SK-N-SH (cell line): Measurements from ENCODE around the gene EMP3. TPM values are rescaled to one million over a fixed set of nuclear protein-coding genes. Genes with fewer than 3 reads are reported as not detected.

Experiments used
- CTCF ChIA-PET: fragments of 300-600, 350-600 bp; formaldehyde crosslinking; extraction: SDS; loops from one replicate; lab custom pipeline; 2021; lab: Yijun Ruan, JAX
- POLR2A ChIA-PET: fragments of 350-600 bp; sonication (Branson Sonifier 250); formaldehyde crosslinking; extraction: SDS; loops from one replicate; lab custom pipeline; 2020; ENCODE audit warnings: antibody characterized with exemption, inconsistent platforms; lab: Yijun Ruan, JAX
- DNase-seq: peaks from one replicate; pipeline ENCODE4 v3.0.0; 2012
- H2AFZ ChIP-seq: fragments of 200-600 bp; sonication (generic); 2 replicates; pipeline ENCODE4 v1.8.1; 2016; ENCODE audit warnings: antibody characterized with exemption, mild to moderate bottlenecking, low read depth
- H3F3A ChIP-seq: fragments of 200-600 bp; sonication (generic); replicated peaks from 2 replicates; pipeline ENCODE3; 2016; ENCODE audit warnings: antibody characterized with exemption, mild to moderate bottlenecking; ENCODE audit not compliant: insufficient read depth
- H3K27ac ChIP-seq, 2 experiments: fragments of 200-500 bp in 1 of 2; fragments of 200-600 bp in 1 of 2; sonication (Bioruptor generic) in 1 of 2; sonication (generic), shearing (Covaris generic) in 1 of 2; 2 replicates each; pipeline versions ENCODE4 v1.5.1 to v1.6.1; 2014 to 2016; ENCODE audit warnings: low read depth in 2 of 2, inconsistent platforms in 1 of 2, low read length in 1 of 2, mild to moderate bottlenecking in 1 of 2, mixed read lengths in 1 of 2
- H3K27me3 ChIP-seq: fragments of 200-600 bp; sonication (generic), shearing (Covaris generic); 2 replicates; pipeline ENCODE4 v1.6.1; 2016; ENCODE audit warnings: mixed run types; ENCODE audit not compliant: insufficient read depth
- H3K36me3 ChIP-seq, 2 experiments: fragments of 200-500 bp in 1 of 2; fragments of 200-600 bp in 1 of 2; sonication (Bioruptor generic) in 1 of 2; sonication (generic) in 1 of 2; replicated peaks in 1 of 2; 2 replicates each; pipeline versions ENCODE3 to v1.5.1; 2014 to 2016; ENCODE audit warnings: low read length in 1 of 2, mild to moderate bottlenecking in 1 of 2; ENCODE audit not compliant: insufficient read depth in 2 of 2, control insufficient read depth in 1 of 2
- H3K4me1 ChIP-seq, 2 experiments: fragments of 200-500 bp in 1 of 2; fragments of 200-600 bp in 1 of 2; sonication (Bioruptor generic) in 1 of 2; sonication (generic), shearing (Covaris generic) in 1 of 2; 2 replicates each; pipeline versions ENCODE4 v1.5.1 to v1.6.1; 2014 to 2016; ENCODE audit warnings: low read depth in 1 of 2, low read length in 1 of 2, mixed run types in 1 of 2; ENCODE audit not compliant: insufficient read depth in 2 of 2, control insufficient read depth in 1 of 2
- H3K4me2 ChIP-seq: fragments of 200-600 bp; sonication (generic), shearing (Covaris generic); 2 replicates; pipeline ENCODE4 v1.6.1; 2017; ENCODE audit warnings: mixed run types
- H3K4me3 ChIP-seq, 2 experiments: fragments of 200-500 bp in 1 of 2; fragments of 200-600 bp in 1 of 2; sonication (Bioruptor generic) in 1 of 2; sonication (generic), shearing (Covaris generic) in 1 of 2; 2 replicates each; pipeline versions ENCODE4 v1.5.1 to v1.8.1; 2014 to 2016; ENCODE audit warnings: low read depth in 2 of 2, inconsistent platforms in 1 of 2, low read length in 1 of 2, mild to moderate bottlenecking in 1 of 2, mixed read lengths in 1 of 2, moderate library complexity in 1 of 2
- H3K79me2 ChIP-seq: fragments of 200-600 bp; sonication (generic); 2 replicates; pipeline ENCODE4 v1.8.1; 2017; ENCODE audit warnings: mild to moderate bottlenecking; ENCODE audit not compliant: insufficient read depth
- H3K9ac ChIP-seq: fragments of 200-600 bp; sonication (generic); 2 replicates; pipeline ENCODE4 v1.6.1; 2017; ENCODE audit warnings: mixed run types
- H3K9me2 ChIP-seq: fragments of 200-600 bp; sonication (generic); 2 replicates; pipeline ENCODE4 v1.6.1; 2017; ENCODE audit warnings: mixed run types
- H3K9me3 ChIP-seq: fragments of 200-600 bp; sonication (generic); 2 replicates; pipeline ENCODE4 v1.6.1; 2017; ENCODE audit warnings: mixed run types, mild to moderate bottlenecking, moderate library complexity
- H4K20me1 ChIP-seq: fragments of 200-600 bp; sonication (generic); 2 replicates; pipeline ENCODE4 v1.6.1; 2017; ENCODE audit warnings: mild to moderate bottlenecking, mixed run types; ENCODE audit not compliant: insufficient read depth
- FOSL2 ChIP-seq: IDR thresholded peaks from 2 replicates; pipeline ENCODE4 v1.4.0; 2012; ENCODE audit warnings: low read depth, mild to moderate bottlenecking, moderate library complexity, borderline replicate concordance
- FOXJ3 ChIP-seq: sonication (generic); formaldehyde crosslinking; IDR thresholded peaks from 2 replicates; pipeline ENCODE4 v1.5.1; 2020; ENCODE audit warnings: mild to moderate bottlenecking, missing genetic modification reagents
- FOXM1 ChIP-seq: IDR thresholded peaks from 2 replicates; pipeline ENCODE4 v1.4.0; 2012; ENCODE audit warnings: low read depth, mild to moderate bottlenecking
- GATA2 ChIP-seq: sonication (generic); formaldehyde crosslinking; IDR thresholded peaks from 2 replicates; pipeline ENCODE4 v1.5.0; 2020; ENCODE audit warnings: mild to moderate bottlenecking, missing genetic modification reagents
- JUND ChIP-seq: IDR thresholded peaks from 2 replicates; pipeline ENCODE4 v1.4.0; 2012
- MEF2A ChIP-seq: IDR thresholded peaks from 2 replicates; pipeline ENCODE4 v1.4.0; 2012; ENCODE audit warnings: low read depth, borderline replicate concordance
- MXI1 ChIP-seq: IDR thresholded peaks from 2 replicates; pipeline ENCODE4 v1.6.1; 2012; ENCODE audit warnings: mild to moderate bottlenecking, low read depth, low read length, improper control_type of control experiment
- RFX5 ChIP-seq: IDR thresholded peaks from 2 replicates; pipeline ENCODE4 v1.6.1; 2012; ENCODE audit warnings: mild to moderate bottlenecking, improper control_type of control experiment, low read length
- RXRA ChIP-seq: IDR thresholded peaks from 2 replicates; pipeline ENCODE4 v1.4.0; 2012; ENCODE audit warnings: low read depth, mild to moderate bottlenecking, borderline replicate concordance
- SIN3A ChIP-seq: IDR thresholded peaks from 2 replicates; pipeline ENCODE4 v1.6.1; 2012; ENCODE audit warnings: low read depth, mild to moderate bottlenecking, low read length, moderate library complexity, borderline replicate concordance
- SMC3 ChIP-seq: IDR thresholded peaks from 2 replicates; pipeline ENCODE4 v1.6.1; 2012; ENCODE audit warnings: low read depth, low read length, improper control_type of control experiment
- TEAD4 ChIP-seq: IDR thresholded peaks from 2 replicates; pipeline ENCODE4 v1.4.0; 2012; ENCODE audit warnings: mild to moderate bottlenecking, borderline replicate concordance; ENCODE audit not compliant: insufficient read depth
- USF1 ChIP-seq: IDR thresholded peaks from 2 replicates; pipeline ENCODE4 v1.4.0; 2012; ENCODE audit warnings: low read depth, borderline replicate concordance
- YY1 ChIP-seq: IDR thresholded peaks from 2 replicates; pipeline ENCODE4 v1.4.0; 2012; ENCODE audit warnings: low read depth, mild to moderate bottlenecking
- WGBS: methylation state at CpG from one replicate; pipeline ENCODE4 v1.1.6; 2017; ENCODE audit warnings: low lambda C conversion rate; 5-methylcytosine and 5-hydroxymethylcytosine counted together
- polyA plus RNA-seq, 3 experiments: library from polyadenylated mRNA; depleted of rRNA; stranded (reverse); fragments of >200 nt; gene quantifications; 2 replicates each; pipeline ENCODE4 v1.2.3, GENCODE V29; 2012
- TF ChIP-seq, protein P1 (sequence below): IDR thresholded peaks from 2 replicates; pipeline ENCODE4 v1.4.0; 2012; ENCODE audit warnings: low read depth, borderline replicate concordance
- TF ChIP-seq, protein P2 (sequence below): fragments of 150-350 bp; IDR thresholded peaks from 2 replicates; pipeline ENCODE4 v1.6.1; 2016; ENCODE audit warnings: mild to moderate bottlenecking, low read depth, low read length

The EMP3 gene
- polyA plus RNA-seq, 1 of the 3 experiments (the other 2 are of a cell fraction): 263 TPM

GRCh38 chr19:48310227-48310626 lies 15.1 kb upstream of the EMP3 start (continued):
- TF ChIP-seq, protein P1, sequence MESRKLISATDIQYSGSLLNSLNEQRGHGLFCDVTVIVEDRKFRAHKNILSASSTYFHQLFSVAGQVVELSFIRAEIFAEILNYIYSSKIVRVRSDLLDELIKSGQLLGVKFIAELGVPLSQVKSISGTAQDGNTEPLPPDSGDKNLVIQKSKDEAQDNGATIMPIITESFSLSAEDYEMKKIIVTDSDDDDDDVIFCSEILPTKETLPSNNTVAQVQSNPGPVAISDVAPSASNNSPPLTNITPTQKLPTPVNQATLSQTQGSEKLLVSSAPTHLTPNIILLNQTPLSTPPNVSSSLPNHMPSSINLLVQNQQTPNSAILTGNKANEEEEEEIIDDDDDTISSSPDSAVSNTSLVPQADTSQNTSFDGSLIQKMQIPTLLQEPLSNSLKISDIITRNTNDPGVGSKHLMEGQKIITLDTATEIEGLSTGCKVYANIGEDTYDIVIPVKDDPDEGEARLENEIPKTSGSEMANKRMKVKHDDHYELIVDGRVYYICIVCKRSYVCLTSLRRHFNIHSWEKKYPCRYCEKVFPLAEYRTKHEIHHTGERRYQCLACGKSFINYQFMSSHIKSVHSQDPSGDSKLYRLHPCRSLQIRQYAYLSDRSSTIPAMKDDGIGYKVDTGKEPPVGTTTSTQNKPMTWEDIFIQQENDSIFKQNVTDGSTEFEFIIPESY: no peak
- no peak for TF ChIP-seq JUND
- TF ChIP-seq SIN3A: no peak
- TF ChIP-seq MXI1: no peak
- TF ChIP-seq FOXM1: no peak
- no peak for TF ChIP-seq USF1
- no peak for TF ChIP-seq RXRA
- TF ChIP-seq SMC3: no peak
- TF ChIP-seq, protein P2, sequence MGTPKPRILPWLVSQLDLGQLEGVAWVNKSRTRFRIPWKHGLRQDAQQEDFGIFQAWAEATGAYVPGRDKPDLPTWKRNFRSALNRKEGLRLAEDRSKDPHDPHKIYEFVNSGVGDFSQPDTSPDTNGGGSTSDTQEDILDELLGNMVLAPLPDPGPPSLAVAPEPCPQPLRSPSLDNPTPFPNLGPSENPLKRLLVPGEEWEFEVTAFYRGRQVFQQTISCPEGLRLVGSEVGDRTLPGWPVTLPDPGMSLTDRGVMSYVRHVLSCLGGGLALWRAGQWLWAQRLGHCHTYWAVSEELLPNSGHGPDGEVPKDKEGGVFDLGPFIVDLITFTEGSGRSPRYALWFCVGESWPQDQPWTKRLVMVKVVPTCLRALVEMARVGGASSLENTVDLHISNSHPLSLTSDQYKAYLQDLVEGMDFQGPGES: no peak

- H3K36me3 ChIP-seq: no peaks in the 10 kb centered on the region
- TF ChIP-seq RFX5: no peak
- H3K9me3 ChIP-seq: no peaks in the 10 kb centered on the region
- H3K27ac ChIP-seq: no peak overlapping the region
- CTCF ChIA-PET: interaction anchor here (1.1 to 1.3 kb wide), 3 partner anchors 21 to 273 kb away, joined by 3 to 5 read pairs (median 4); no protein-coding TSS in a partner anchor
- H2AFZ ChIP-seq: no peak overlapping the region
- H3K9ac ChIP-seq: no peak overlapping the region
- 91% methylated on average over 11 of the region's 11 CpGs for WGBS
- no peak for DNase-seq
- peaks cover 4% of the 10 kb centered on the region for H3F3A ChIP-seq
- H3K79me2 ChIP-seq: no peaks in the 10 kb centered on the region
- H3K4me2 ChIP-seq: no peak overlapping the region
- no peak overlapping the region for H3K4me3 ChIP-seq
- POLR2A ChIA-PET: no interaction called here
- no peaks in the 10 kb centered on the region for H4K20me1 ChIP-seq
- no peaks in the 10 kb centered on the region for H3K9me2 ChIP-seq
- H3K4me1 ChIP-seq: no peaks in the 10 kb centered on the region
- no peaks in the 10 kb centered on the region for H3K27me3 ChIP-seq
These were observed 14.0 kb upstream of the EMP3 start for GRCh38 chr19:48311384-48311783.

DNA sequence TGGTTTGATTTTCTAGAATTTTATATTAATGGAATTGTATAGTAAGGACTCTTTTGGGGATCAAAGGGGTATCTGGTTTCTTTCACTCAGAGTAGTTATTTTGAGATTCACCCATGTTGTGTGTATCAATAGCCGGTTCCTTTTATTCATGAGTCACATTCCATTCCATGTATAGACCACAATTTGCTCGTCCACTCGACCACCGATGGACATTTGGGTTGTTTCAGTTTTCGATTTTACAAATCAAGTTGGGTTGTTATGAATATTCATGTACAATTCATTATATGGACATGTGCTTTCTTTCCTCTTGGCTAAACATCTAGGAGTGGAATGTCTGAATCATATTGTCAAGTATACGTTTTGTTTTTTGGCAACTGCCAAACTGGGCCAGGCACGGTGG lies 9.6 kb upstream of the EMP3 start:
- no peak overlapping the region for H3K27ac ChIP-seq
- no peak overlapping the region for H3K9ac ChIP-seq
- WGBS: 56% methylated on average over 7 of the region's 7 CpGs
- CTCF ChIA-PET: no interaction called here
- DNase-seq: no peak
- no peak overlapping the region for H3K4me3 ChIP-seq
- no peak overlapping the region for H2AFZ ChIP-seq
- no peaks in the 10 kb centered on the region for H3K79me2 ChIP-seq
- no peak for TF ChIP-seq MXI1
- no peak for TF ChIP-seq SIN3A
- no peak for TF ChIP-seq JUND
- TF ChIP-seq GATA2: no peak
- no peak for TF ChIP-seq FOSL2
- no peak for TF ChIP-seq FOXJ3
- TF ChIP-seq, protein P2: no peak
- no peak for TF ChIP-seq YY1
- TF ChIP-seq, protein P1: no peak
- no peak for TF ChIP-seq TEAD4
- no peak for TF ChIP-seq RFX5
- no peak for TF ChIP-seq MEF2A
- H4K20me1 ChIP-seq: no peaks in the 10 kb centered on the region
- H3K9me2 ChIP-seq: no peaks in the 10 kb centered on the region
- no peaks in the 10 kb centered on the region for H3K36me3 ChIP-seq
- H3K27me3 ChIP-seq: no peaks in the 10 kb centered on the region
- POLR2A ChIA-PET: no interaction called here
- no peak overlapping the region for H3K4me2 ChIP-seq
- H3K9me3 ChIP-seq: no peaks in the 10 kb centered on the region
- H3F3A ChIP-seq: peaks cover 9% of the 10 kb centered on the region
- peaks cover 1 to 6% of the 10 kb centered on the region in 2 experiments; a peak in 3 of 4 replicates for H3K4me1 ChIP-seq
